Stimulated activated CD8-positive, alpha-beta memory T cell treated with anti-CD3 and anti-CD28 coated beads, Interleukin-7, amount 100 ng/mL, for 24 hours (primary cell): ENCODE measurements around the gene KLHL6.

Experiments used
- DNase-seq: peaks from one replicate; pipeline ENCODE4 v3.0.0-alpha.2; 2020; ENCODE audit warnings: low read depth

KLHL6 gene

DNA sequence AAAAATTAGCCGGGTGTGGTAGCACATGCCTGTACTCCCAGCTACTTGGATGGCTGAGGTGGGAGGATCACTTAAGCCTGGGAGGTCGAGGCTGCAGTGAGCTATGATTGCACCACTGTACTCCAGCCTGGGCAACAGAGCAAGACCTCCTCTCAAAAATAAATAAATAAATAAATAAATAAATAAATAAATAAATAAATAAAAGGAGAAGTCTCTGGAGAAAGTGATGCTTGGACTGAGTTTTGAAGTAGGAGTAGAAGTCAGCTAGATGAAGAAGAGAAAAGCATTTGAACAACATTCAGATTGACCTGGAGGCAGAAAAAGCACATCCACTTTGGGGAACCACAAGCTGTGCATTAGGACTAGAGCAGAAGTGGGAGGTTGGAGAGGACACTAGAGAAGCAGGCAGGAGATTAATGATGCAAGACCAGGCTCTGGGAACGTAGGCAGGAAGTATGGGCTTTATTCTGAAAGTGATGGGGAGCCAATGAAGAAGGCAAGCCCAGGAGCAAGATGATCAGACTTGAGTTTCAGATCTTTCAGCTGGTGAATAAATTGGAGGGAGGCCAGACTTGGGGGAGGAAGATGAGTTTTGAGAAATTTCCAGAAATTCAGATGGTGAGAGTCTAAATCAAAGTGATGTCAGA lies 48.7 kb downstream of the KLHL6 start:
- no peak for DNase-seq

DNA sequence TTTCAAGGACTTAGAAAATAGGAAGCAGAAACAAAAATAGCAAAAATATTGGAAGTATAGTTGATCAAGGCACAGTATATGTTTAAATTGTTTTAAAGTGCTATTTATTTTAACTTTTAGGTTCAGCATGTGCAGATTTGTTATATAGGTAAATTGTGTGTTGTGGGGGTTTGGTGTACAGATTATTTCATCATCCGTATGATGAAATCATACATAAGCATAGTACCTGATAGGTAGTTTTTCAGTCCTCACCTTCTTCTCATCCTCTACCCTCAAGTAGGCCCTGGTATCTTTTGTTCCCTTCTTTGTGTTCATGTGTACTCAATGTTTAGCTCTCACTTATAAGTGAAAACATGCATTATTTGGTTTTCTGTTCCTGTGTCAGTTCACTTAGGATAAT lies 50.9 kb downstream of the KLHL6 start:
- no peak for DNase-seq

DNA sequence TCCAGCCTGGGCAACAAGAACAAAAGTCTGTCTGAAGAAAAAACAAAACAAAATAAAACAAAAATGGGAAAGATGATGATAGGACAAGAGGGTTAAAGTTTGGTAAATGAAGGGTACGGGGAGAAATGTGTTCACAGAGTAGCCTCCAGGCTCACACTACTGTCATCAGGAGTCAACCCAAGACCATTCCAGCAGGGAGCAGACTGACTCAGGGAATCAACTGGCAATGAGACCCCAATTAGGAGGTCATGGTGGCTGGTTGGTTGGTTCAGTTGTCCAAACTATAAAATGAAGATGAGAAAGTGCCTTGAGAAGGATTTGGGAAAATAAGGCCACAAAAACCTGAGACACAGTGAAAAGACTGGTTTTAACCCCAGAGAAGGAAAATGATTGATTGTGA lies 51.8 kb downstream of the KLHL6 start:
- no peak for DNase-seq

DNA sequence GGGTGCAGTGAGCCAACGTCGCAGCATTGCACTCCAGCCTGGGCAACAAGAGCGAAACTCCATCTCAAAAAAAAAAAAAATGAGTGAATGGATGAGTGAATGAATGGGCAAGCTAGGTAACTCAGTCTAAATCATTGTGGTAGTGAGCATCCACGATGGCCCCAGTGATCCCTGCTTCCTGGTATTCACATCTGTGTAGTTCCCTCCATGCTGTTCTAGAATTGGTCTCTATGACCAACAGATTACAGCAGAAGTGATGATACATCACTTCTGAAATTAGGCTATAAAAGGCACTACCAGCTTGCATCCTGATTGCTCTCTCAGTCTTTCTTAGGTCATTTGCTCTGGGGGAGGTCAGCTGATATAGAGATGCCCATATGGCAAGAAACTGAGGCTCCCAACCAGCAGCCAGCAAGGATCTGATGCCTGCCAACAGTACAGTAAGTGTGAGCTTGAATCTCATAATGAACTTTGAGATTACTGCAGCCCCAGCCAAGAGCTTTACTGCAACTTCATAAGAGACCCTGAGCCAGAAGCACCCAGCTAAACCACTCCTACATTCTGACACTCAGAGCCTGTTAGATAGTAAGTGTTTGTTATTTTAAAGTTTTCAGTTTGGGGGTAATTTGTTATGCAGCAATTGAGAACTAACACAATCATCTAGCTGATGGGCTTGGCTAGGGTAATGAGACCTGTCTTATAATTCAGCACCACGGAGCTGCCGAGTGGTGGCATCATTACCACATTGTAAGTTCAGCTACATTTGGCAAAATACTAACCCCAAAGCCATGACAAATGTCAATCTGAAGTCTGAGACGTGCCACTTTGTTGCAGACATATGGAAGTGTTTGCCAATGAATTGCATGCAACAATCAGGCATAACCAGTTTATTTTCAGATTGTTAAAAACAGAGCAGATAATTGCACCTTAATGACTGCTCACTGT lies 53.0 kb downstream of the KLHL6 start:
- DNase-seq: no peak

DNA sequence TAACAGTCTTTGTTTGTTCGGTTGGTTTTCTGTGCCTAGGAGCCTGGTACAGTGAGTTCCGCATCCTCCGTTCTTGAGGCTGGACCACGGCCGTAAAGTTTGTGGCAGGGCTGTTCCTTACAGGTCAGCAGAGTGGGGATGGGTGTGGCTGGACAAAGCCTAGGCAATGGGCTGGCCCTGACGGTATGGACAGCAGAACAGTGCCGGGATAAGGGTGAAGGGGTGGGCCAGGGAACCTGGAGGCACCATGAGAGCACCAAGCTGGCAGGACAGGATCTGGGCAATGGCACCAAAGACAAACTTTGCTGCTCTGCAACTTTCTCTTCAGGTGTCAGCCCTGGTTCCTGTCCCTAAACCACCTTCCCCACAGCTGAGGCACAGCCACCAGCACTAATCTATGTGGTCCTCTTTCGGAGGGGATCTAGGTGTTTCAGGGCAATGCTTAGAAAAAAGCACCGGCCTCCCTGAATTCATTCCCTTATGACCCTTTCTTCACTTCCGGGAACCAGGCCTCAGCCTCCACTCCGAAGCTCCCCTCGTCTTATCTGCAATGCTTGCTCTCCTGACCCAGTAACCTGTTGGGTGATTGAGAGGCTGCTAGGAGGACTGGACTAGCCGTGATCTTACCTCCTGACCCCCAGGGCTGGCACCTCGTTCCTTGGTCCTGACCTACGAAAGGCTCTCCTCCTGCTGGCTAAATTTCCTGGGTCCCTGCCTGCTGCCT lies 54.4 kb downstream of the KLHL6 start:
- DNase-seq: no peak

DNA sequence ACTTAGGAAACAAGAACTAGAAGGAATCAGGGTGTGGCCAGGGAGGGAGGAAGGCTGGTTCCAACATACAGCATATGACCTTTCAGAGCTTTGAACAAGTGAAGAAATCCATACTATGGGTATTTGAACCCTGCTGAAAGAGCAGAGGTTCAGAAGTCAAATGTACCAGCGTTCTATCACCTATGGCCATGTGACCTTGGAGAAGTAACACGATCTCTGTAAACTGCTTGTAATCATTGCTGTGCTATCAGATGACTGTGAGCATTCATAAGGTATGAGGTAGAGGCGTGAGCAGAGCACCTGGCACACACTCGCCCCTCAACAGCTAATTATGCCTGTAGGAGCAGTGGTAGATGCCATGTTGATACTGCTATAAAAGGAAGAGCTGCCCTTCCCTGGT lies 55.2 kb downstream of the KLHL6 start:
- no peak for DNase-seq

DNA sequence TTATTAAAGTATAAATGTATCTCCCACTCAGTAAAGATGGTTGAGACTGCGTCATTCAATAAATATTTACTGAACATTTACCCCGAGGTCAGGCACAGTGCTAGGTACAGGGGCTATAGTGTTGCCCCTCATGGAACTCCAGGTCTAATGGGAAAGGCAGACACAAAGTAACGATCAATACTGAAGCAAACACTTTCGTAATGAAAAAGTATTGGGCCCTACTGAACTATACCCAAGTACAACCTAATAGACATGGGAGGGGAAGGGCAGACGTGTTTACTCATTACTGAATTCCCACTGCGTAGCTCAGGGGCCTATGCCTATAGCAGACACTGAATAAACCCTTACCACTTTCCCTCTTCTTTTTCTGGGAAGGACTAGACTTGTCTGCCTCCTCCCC lies 56.9 kb downstream of the KLHL6 start:
- no peak for DNase-seq

DNA sequence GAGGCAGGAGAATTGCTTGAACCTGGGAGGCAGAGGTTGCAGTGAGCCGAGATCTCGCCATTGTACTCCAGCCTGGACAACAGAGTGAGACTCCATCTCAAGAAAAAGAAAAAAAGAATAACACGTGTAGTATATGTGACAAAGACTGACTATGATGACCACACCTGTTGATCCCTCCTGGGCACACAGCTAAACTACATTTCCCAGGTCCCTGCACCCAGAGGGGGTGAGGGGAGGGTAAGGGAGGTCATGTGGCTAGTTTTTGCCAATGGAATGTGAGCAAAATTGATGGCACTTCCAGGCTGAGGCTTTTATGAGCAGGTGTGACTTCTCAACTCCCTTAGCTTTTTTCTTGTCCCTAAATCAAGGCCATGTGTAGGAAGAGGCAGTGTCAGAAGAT lies 58.2 kb downstream of the KLHL6 start:
- no peak for DNase-seq

DNA sequence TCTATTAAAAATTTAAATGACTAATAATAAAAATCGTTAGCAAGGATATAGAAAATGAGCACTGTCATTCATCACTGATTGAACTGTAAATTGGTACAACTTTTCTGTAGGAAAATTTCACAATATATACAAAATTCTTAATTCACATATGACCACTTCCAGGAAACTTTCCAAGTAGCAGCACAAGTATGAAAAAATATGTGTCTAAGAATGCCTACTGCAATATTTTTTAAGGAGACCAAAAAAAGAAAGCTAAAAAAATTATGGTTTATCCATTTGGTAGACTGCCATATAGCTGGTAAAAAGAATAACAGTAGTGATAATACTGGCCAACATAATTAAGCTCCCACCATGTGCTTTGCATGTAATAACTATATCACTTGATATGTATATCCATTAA lies 59.2 kb downstream of the KLHL6 start:
- DNase-seq: no peak

DNA sequence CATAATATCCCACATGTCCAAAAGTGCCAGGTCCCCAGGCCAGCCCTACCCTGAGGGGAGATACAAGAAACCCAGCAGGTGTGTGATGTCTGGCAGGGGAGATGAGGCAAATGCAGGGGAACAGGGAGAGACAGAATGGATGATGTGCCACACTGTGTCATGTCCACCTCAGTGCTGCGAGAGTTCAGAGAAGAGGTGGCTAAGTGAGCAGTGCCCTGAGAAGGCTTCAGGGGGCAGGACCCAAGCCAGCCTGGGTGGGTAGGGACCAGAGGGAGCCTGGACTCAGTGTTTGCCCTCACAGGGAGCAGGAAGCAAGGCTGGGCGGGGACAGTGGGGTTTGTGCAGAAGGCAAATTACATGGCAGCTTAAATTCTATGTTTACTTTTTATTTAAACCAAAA lies 61.2 kb downstream of the KLHL6 start:
- no peak for DNase-seq

DNA sequence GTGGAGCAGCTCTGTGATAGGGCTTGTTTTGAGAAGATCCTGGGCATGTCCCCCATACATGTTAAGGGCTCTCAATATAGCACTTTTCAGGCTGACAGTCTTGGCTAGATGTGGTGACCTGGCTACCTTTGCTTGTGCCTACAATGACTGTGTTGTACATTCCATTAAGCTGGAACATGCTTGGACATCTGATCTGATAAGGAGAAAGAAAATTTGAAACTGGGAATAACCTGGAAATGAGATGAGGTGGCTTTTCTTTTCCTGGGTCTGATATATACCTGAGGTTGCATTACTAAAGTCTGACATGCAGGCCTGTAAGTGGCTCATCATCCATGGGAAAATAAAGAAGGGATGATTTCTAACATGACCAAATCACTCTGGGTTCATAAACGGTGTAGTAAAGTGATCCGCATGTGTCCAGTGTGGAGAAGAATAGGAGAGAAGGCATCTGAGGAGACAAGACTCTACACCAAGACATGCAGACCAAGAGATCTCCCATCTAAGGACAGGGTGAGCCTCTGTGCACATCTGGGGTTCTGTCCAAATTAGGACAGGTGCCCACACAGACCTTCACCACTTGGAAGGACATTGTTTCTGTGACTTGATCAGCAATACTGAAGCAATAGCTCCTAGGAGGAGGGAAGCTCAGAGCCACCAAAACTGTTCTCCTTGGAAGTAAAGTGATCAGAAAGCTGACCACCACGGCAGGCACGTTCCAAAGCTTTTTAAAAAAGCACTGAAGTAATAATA lies 62.0 kb downstream of the KLHL6 start:
- DNase-seq: no peak

DNA sequence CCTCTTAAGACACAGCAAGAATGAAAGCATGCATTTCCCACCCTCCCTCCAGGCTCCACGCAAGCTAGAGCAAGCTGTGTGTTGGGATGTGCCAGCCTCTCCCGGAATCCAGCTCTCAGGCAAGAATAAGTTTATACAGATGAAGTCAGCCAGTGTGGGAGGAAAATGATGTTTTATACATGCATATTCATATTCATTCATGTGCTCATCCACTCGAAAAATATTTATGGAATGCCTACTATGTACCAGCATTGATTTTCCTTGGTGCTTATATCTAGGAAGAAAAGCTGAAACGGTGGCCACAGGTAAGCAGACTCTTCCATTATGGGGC lies 62.7 kb downstream of the KLHL6 start:
- DNase-seq: no peak

DNA sequence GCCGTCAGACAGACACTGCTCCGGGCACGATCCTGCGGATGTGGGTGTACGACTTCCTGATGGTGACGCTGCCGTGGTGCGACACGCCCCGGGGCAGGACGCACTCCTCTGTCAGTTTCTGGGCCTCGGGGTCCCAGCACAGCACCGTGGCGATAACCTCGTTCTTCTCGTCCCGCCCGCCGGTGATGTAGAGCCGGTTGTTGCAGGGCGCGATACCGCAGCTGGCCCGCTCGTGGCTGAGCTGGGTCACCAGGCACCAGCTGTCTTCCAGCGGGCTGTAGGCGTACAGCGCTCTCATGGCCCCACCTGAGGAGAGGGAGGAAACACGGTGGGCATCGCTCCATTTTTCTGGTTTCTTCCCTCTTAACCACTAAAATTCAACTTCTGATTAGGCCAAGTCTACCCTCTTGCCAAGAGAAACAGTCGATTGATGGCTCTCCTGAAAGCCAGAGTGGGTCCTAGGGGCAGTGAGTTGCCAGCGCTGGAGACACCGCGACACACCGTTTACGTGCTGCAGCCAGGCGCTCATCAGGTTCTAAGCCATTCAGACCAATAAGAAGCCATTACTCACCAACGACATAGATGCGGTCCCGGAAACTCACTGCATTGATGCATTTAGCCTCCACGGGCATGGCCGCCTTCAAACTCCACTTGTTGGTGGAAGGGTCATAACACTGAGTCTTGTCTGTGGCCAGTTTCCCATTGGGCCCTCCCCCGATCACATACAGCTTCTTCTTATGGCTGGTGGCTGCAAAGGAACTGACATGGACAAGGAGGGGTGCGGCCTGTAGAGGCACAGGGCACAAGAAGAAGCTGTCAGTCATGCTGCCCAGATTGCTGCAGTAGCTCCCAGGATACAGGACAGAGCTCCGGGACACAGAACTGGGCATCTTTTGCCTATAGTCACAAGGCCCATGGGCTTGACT lies 63.3 kb downstream of the KLHL6 start:
- no peak for DNase-seq

DNA sequence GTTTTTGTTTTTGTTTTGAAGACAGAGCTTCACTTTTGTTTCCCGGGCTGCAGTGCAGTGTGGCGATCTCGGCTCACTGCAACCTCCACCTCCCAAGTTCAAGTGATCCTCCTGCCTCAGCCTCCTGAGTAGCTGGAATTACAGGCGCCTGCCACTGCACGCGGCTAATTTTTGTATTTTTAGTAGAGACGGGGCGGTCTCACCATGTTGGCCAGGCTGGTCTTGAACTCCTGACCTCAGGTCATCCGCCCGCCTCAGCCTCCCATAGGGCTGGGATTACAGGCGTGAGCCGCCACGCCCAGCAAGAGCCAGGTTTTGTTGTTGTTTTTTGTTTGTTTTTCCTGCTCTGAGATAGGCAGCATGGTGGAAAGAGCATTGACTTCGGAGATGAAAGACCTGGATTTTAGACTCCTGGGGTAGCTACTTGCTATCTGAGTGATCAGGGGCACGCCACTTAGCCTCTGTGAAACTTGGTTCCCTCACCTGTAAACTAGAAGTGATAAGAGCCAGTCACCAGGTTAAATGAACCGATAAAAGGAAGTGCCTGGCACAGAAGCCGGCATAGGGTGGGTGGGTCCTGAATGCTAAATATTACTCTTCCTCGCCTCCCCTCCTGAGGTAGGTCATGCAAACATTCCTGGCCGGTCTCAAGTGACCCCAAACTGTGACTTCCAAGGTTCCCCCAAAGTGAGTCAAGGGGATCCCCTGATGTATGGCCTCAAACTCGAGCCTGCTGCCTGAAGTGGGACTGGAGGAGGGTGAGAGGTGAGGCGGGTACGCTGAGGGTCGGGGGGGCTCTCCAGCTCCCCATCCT lies 64.2 kb downstream of the KLHL6 start:
- DNase-seq: no peak

DNA sequence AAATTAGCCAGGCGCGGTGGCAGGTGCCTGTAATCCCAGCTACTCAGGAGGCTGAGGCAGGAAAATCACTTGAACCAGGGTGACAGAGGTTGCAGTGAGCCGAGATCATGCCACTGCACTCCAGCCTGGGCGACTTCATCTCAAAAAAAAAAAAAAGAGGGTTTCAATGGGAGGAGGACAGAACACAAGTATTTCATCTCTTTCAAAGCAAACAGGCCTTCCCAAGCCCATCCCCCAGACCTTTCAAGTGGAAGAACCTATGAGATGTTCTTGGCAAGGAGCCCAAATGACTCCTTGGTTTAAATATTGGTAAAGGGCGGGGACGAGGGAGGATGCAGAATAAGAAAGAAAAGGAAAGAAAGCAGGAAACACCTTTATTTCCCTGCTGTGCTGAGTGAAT lies 64.9 kb downstream of the KLHL6 start:
- no peak for DNase-seq

DNA sequence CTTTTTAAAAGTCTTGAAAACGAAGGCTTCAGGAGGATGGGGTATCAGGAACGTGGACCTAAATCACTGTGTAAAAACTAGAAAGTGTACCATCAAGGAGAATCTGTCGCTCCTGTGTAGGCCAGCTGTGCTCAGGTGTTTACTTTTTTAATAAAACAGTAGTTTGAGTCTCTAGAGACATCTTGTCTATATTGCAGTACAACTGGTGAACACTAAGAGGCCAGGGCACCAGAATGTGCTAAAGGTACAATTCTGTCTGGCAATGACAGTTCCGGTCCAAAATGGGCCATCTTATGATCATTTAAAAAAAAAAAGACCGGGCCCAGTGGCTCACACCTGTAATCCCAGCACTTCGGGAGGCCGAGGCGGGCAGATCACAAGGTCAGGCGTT lies 65.3 kb downstream of the KLHL6 start:
- DNase-seq: no peak

DNA sequence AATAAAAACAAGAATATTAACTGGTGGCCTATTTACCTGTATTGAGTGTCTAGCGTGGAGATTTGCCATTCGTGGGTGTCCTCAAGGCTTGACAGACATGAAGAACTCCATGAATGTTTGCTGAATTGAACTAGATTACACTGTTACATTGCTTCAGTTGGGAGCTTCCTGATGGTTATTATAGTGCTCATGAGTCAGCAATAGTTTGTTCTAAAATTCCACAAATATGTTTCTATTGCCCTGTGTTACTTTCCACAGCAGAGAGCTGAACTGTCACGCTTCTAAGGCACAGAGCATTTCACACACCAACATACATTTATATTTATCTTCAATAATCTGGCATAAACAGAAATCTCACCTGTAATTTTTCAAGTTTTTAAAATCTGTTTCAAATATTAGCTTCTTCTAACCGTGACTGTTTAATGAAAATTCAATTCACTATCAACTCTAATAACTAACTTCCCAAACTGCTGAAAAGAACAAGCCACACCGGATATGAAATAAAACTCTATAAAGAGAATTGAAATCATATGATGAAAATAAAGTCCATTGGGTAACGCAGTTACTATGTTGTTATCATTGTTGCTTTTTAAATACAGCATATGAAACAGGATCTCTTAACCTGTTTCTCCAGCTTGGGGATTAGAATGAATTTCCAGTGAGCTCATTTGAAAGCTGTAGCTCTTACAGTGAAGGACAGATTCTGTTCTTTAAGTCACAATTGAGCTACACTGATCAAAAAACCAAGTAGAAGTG lies 65.9 kb downstream of the KLHL6 start:
- no peak for DNase-seq

DNA sequence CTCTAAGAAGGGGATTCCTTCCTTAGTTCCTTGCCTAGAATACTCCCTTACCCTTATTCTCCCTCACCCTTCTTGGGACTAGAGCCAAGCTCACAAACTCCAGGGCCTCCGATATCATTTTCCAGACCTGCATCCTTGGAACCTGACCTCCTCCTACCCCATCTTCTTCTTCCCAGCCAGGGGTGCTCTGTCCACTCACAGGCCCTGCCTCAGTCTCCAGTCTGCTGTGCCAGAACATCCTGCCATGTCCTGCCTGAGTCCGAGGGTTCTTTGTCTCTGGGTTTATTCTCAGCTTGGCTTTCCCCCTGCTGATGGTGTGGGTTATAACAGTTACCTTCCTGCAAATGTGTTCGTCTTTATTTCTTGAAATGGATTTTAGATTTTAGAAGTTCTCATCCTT lies 67.2 kb downstream of the KLHL6 start:
- no peak for DNase-seq

DNA sequence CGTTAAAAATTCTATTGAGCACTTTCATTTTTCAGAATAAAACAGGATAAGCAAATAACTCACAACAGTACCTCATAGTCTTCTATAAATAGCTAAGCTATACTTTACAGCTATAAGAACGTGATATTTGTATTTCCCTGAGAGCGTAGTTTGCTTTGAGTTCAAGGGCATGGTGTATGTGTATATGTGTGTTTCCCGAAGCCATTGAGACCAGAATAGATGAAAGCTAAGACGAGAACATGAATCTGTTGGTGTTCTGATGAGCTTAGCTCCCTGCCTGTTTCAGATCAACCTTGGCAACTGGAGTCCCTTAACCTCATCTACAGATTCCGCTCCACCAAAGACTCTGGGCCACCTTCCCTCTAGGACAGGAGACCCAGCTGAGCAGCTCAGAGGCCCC lies 67.6 kb downstream of the KLHL6 start:
- DNase-seq: no peak

DNA sequence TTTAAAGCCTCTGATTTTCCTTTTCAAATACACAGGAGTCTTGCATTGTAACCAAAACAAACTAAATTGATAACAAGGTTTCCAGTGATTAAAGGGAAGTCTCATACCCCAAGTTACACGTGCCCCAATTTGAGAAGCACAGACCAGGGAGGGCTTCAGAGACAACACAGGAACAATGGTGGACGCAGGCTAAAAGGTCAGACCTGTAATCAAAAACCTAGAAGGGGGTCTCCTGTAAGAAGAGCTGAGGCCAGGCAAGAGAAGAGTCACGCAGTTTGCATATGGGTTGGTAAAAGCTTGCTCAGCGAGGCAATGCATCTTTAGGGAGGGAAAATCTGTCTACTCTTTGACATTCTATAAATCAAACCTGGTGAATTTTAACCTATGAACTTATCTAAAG lies 68.5 kb downstream of the KLHL6 start:
- DNase-seq: no peak
